Testis (tissue), 3 donors: ENCODE data around the gene SLC25A25. TPM values are rescaled to one million over a fixed set of nuclear protein-coding genes. Genes with fewer than 3 reads are reported as not detected.

Experiments used
- DNase-seq: peaks from one replicate; pipeline ENCODE4 v3.0.0-alpha.2; 2019
- H3K27ac ChIP-seq, 2 donors: fragments of 200-600 bp; sonication (generic); one replicate each; pipeline ENCODE4 v1.5.1; 2019
- H3K27me3 ChIP-seq: fragments of 200-600 bp; sonication (generic); one replicate; pipeline ENCODE4 v1.5.1; 2019
- H3K36me3 ChIP-seq: fragments of 200-600 bp; sonication (generic); one replicate; pipeline ENCODE4 v1.5.1; 2017; ENCODE audit warnings: low read depth; ENCODE audit errors: missing control alignments
- H3K4me1 ChIP-seq: fragments of 200-600 bp; sonication (generic); one replicate; pipeline ENCODE4 v1.5.1; 2019
- H3K4me3 ChIP-seq, 2 donors: fragments of 200-600 bp; sonication (generic); one replicate each; pipeline ENCODE4 v1.5.1; 2017 to 2019
- H3K9me3 ChIP-seq: fragments of 200-600 bp; sonication (generic); one replicate; pipeline ENCODE4 v1.5.1; 2017
- CTCF ChIP-seq, 3 experiments: fragments of 450-650 bp in 2 of 3; fragments of 200-600 bp in 1 of 3; sonication (generic) in 1 of 3; IDR thresholded peaks; one replicate each; pipeline ENCODE4 v1.5.1; 2016 to 2019; ENCODE audit warnings: antibody characterized with exemption in 3 of 3, mild to moderate bottlenecking in 2 of 3, moderate library complexity in 1 of 3
- POLR2A ChIP-seq: fragments of 450-650 bp; IDR thresholded peaks from one replicate; pipeline ENCODE4 v1.6.1; 2017; ENCODE audit warnings: antibody characterized with exemption, mild to moderate bottlenecking, moderate library complexity
- WGBS, 2 donors: methylation state at CpG; one replicate each; pipeline ENCODE4 v1.1.5; 2018; 5-methylcytosine and 5-hydroxymethylcytosine counted together
- intact Hi-C: fragments of 100-400 bp; cut with DNase I; formaldehyde crosslinking; loops from one replicate; pipeline ENCODE4 v1.15.1; 2023; ENCODE audit warnings: low total_unique reads
- polyA plus RNA-seq: library from polyadenylated mRNA; stranded (reverse); fragments of 350-450 nt; fragmentation: Illumina TruSeq; extraction: RNeasy Lipid Tissue Mini Kit (QIAGEN cat#74804); gene quantifications from one replicate; pipeline ENCODE4 v1.2.3, GENCODE V29; 2014; ENCODE audit warnings: low read depth, low replicate concordance; ENCODE audit not compliant: insufficient read depth
- total RNA-seq, 2 donors: library from RNA; depleted of rRNA; stranded (reverse); fragments of >200 nt; gene quantifications; one replicate each; pipeline ENCODE4 v1.2.3, GENCODE V29; 2016

The SLC25A25 gene
- total and polyA plus RNA-seq, 3 donors from 2014 or later, result 15.0 to 21.1 (median 19.1) TPM

DNA sequence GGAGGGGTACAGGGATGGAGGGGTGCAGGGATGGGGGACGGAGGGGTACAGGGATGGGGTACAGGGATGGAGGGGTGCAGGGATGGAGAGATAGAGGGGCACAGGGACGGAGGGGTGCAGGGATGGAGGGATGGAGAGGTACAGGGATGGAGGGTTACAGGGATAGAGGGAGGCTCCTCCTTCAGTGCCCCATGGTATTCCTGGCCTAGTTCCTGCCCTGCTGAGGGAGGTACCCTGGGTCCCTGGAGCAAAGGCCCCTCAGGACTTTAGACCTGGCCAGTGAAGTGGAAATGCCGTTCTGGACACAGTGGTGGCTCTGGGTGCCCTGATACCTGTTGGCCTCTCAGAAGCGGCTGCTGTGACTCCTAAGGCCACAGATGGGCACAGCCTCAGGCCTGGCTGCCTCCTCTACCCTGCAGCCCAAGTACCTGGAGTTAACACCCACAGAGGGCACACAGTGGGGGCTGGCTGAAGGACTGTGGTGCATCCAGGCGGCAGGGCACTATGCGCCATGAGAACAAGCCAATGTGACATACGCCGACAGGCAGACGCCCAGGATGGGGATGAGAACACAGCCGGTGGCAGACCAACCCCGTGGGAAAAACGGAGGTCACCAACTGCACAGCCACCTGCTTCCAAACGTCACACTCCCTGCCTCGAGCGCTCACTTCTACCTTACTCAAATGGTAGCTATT lies 51.1 kb downstream of the SLC25A25 start:
- WGBS, 2 donors, result 85% methylated on average over 15 of the region's 15 CpGs
- Histone ChIP-seq H3K4me1 (peaks cover 3% of the 10 kb centered on the region), H3K27me3 (no peaks in the 10 kb centered on the region), H3K4me3 (no peak overlapping the region), H3K9me3 (no peaks in the 10 kb centered on the region), H3K36me3 (no peaks in the 10 kb centered on the region), H3K27ac (no peak overlapping the region)
- TF ChIP-seq POLR2A (no peak), CTCF (IDR thresholded peaks at IDR 0.05) (no peak)
- DNase-seq, result no peak
- intact Hi-C loops, result loop anchor here (5.0 kb wide), 1 partner anchor 177 kb away; no protein-coding TSS in a partner anchor

GRCh38 chr9:128120061-128120740 lies 52.2 kb downstream of the SLC25A25 start:
- TF ChIP-seq POLR2A (no peak), CTCF (IDR thresholded peaks at IDR 0.05) (no peak)
- no peak for DNase-seq
- 81 to 89% methylated on average over 11 to 20 of the region's 20 CpGs for WGBS, 2 donors
- Histone ChIP-seq H3K36me3 (no peaks in the 10 kb centered on the region), H3K27ac (no peak overlapping the region), H3K9me3 (no peaks in the 10 kb centered on the region), H3K4me3 (no peak overlapping the region), H3K27me3 (no peaks in the 10 kb centered on the region), H3K4me1 (peaks cover 3% of the 10 kb centered on the region)
- intact Hi-C loops, result no loop called here

DNA sequence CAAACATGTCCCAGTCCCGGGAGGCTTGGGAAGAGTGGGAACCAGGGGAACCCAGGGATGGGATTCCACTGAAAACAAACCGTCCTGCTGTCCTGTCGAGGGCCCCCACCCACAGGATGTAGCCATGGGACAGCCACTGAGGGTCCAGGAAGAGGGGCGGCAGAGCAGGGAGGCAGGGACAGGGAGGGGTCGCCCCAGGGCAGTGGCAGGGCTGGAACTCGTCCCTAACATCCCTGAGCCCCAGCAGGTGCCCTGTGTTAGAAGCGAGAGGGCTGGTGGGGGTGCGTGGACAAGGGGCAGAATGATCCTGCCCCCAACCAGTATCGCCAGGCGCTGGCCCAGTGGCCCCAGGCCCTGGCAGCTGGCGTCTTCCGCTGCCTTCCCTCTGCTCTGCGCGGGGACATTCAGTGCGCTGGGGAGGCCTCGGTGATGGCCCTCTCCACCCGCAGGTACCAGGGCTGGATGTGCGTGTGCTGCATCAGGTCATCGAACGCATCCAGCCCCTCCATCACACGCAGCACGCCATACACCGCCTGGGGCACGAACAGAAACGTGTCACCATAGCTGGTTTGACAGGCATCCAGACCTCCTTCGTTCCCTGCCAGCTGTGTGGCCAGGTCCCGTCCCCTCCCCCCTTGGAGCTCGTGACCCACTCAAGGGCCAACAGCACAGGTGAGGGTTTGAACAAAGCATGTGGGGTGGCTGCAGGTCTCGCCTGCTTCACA lies 52.9 kb downstream of the SLC25A25 start:
- TF ChIP-seq POLR2A (no peak), CTCF (IDR thresholded peaks at IDR 0.05) (no peak)

DNA sequence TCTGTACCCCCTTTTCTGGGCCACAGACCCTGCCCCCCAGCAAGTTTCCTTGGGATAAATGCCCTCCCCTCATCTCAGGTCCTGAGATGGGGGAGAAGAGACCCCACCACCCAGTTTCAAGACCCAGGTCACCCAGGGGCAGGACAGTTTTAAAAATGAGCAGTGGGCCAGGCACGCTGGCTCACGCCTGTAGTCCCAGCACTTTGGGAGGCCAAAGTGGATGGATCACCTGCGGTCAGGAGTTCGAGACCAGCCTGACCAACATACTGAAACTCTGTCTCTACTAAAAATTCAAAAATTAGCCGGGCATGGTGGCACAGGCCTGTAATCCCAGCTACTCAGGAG lies 53.4 kb downstream of the SLC25A25 start:
- H3K27me3 ChIP-seq, result no peaks in the 10 kb centered on the region
- no peak overlapping the region for H3K27ac ChIP-seq
- intact Hi-C loops, result no loop called here
- TF ChIP-seq POLR2A (no peak), CTCF (IDR thresholded peaks at IDR 0.05) (no peak)
- no peak overlapping the region for H3K4me3 ChIP-seq
- H3K9me3 ChIP-seq, result no peaks in the 10 kb centered on the region
- 95 to 100% methylated on average over 5 of the region's 5 CpGs for WGBS, 2 donors
- no peak for DNase-seq
- H3K4me1 ChIP-seq, result peaks cover 16% of the 10 kb centered on the region
- H3K36me3 ChIP-seq, result no peaks in the 10 kb centered on the region

More for the DNA sequence above, 52.9 kb downstream of the SLC25A25 start:
- Histone ChIP-seq H3K36me3 (no peaks in the 10 kb centered on the region), H3K4me3 (no peak overlapping the region), H3K27me3 (no peaks in the 10 kb centered on the region), H3K27ac (no peak overlapping the region), H3K9me3 (no peaks in the 10 kb centered on the region), H3K4me1 (peaks cover 10% of the 10 kb centered on the region)
- WGBS, 2 donors, result 87 to 88% methylated on average over 12 to 29 of the region's 29 CpGs
- intact Hi-C loops, result no loop called here
- no peak for DNase-seq
